ENCODE data around the gene ABI3BP. TPM values are rescaled to one million over a fixed set of nuclear protein-coding genes. Genes with fewer than 3 reads are reported as not detected.

The ABI3BP gene
- total RNA-seq, 1 experiment from 2014 or later = not detected

- DNase-seq (ENCODE audit: low spot score) = no peak
- in situ Hi-C loops (cut with HindIII; ENCODE audit: low sequenced_read_pairs) = no loop called here
Observed at GRCh38 chr3:100864471-100865250, 128.6 kb downstream of the ABI3BP start.

- no peak for DNase-seq (ENCODE audit: low spot score)
- in situ Hi-C loops (cut with HindIII; ENCODE audit: low sequenced_read_pairs) = no loop called here
Observed at GRCh38 chr3:100857863-100858262, 135.4 kb downstream of the ABI3BP start.

GRCh38 chr3:100856821-100857220 is 136.4 kb downstream of the ABI3BP start:
- in situ Hi-C loops (cut with HindIII; ENCODE audit: low sequenced_read_pairs) = no loop called here
- DNase-seq (ENCODE audit: low spot score) = no peak

- no peak for DNase-seq (ENCODE audit: low spot score)
- in situ Hi-C loops (cut with HindIII; ENCODE audit: low sequenced_read_pairs) = no loop called here
Observed at GRCh38 chr3:100852840-100853239, 140.4 kb downstream of the ABI3BP start.

- in situ Hi-C loops (cut with HindIII; ENCODE audit: low sequenced_read_pairs) = no loop called here
- no peak for DNase-seq (ENCODE audit: low spot score)
Observed at GRCh38 chr3:100850701-100851100, 142.5 kb downstream of the ABI3BP start.

GRCh38 chr3:100850156-100850555 is 143.1 kb downstream of the ABI3BP start:
- in situ Hi-C loops (cut with HindIII; ENCODE audit: low sequenced_read_pairs) = no loop called here
- DNase-seq (ENCODE audit: low spot score) = no peak

- no peak for DNase-seq (ENCODE audit: low spot score)
- in situ Hi-C loops (cut with HindIII; ENCODE audit: low sequenced_read_pairs) = no loop called here
Observed at GRCh38 chr3:100844063-100844936, 148.9 kb downstream of the ABI3BP start.

GRCh38 chr3:100838157-100838556 is 155.1 kb downstream of the ABI3BP start:
- no peak for DNase-seq (ENCODE audit: low spot score)
- in situ Hi-C loops (cut with HindIII; ENCODE audit: low sequenced_read_pairs) = no loop called here

GRCh38 chr3:100836661-100837060 is 156.6 kb downstream of the ABI3BP start:
- DNase-seq (ENCODE audit: low spot score) = no peak
- in situ Hi-C loops (cut with HindIII; ENCODE audit: low sequenced_read_pairs) = no loop called here

GRCh38 chr3:100834332-100834731 is 158.9 kb downstream of the ABI3BP start:
- in situ Hi-C loops (cut with HindIII; ENCODE audit: low sequenced_read_pairs) = no loop called here
- no peak for DNase-seq (ENCODE audit: low spot score)

- no peak for DNase-seq (ENCODE audit: low spot score)
- in situ Hi-C loops (cut with HindIII; ENCODE audit: low sequenced_read_pairs) = no loop called here
Observed at GRCh38 chr3:100833483-100833882, 159.7 kb downstream of the ABI3BP start.

GRCh38 chr3:100831629-100832028 is 161.6 kb downstream of the ABI3BP start:
- in situ Hi-C loops (cut with HindIII; ENCODE audit: low sequenced_read_pairs) = no loop called here
- no peak for DNase-seq (ENCODE audit: low spot score)

GRCh38 chr3:100830931-100831330 is 162.3 kb downstream of the ABI3BP start:
- in situ Hi-C loops (cut with HindIII; ENCODE audit: low sequenced_read_pairs) = no loop called here
- DNase-seq (ENCODE audit: low spot score) = no peak

GRCh38 chr3:100825574-100825973 is 167.6 kb downstream of the ABI3BP start:
- in situ Hi-C loops (cut with HindIII; ENCODE audit: low sequenced_read_pairs) = no loop called here
- DNase-seq (ENCODE audit: low spot score) = no peak

GRCh38 chr3:100815583-100815982 is 177.6 kb downstream of the ABI3BP start:
- in situ Hi-C loops (cut with HindIII; ENCODE audit: low sequenced_read_pairs) = no loop called here
- DNase-seq (ENCODE audit: low spot score) = no peak

- in situ Hi-C loops (cut with HindIII; ENCODE audit: low sequenced_read_pairs) = no loop called here
- no peak for DNase-seq (ENCODE audit: low spot score)
Observed at GRCh38 chr3:100813828-100814227, 179.4 kb downstream of the ABI3BP start.

- in situ Hi-C loops (cut with HindIII; ENCODE audit: low sequenced_read_pairs) = no loop called here
- DNase-seq (ENCODE audit: low spot score) = no peak
Observed at GRCh38 chr3:100811779-100812507, 181.3 kb downstream of the ABI3BP start.

GRCh38 chr3:100810671-100811070 is 182.6 kb downstream of the ABI3BP start:
- no peak for DNase-seq (ENCODE audit: low spot score)
- in situ Hi-C loops (cut with HindIII; ENCODE audit: low sequenced_read_pairs) = no loop called here

- DNase-seq (ENCODE audit: low spot score) = no peak
- in situ Hi-C loops (cut with HindIII; ENCODE audit: low sequenced_read_pairs) = no loop called here
Observed at GRCh38 chr3:100804631-100805030, 188.6 kb downstream of the ABI3BP start.

GRCh38 chr3:100803711-100804110 is 189.5 kb downstream of the ABI3BP start:
- in situ Hi-C loops (cut with HindIII; ENCODE audit: low sequenced_read_pairs) = no loop called here
- no peak for DNase-seq (ENCODE audit: low spot score)

All from G401 (cell line).